HG03280 (cell line): ENCODE measurements around the gene CSNK1D.

Experiments used
- ATAC-seq: cut with Tn5 transposase; IDR thresholded peaks from one replicate; pipeline ENCODE4 v1.9.1; 2021; ENCODE audit warnings: mild to moderate bottlenecking, moderate library complexity; ENCODE audit not compliant: unreplicated experiment

The CSNK1D gene

DNA sequence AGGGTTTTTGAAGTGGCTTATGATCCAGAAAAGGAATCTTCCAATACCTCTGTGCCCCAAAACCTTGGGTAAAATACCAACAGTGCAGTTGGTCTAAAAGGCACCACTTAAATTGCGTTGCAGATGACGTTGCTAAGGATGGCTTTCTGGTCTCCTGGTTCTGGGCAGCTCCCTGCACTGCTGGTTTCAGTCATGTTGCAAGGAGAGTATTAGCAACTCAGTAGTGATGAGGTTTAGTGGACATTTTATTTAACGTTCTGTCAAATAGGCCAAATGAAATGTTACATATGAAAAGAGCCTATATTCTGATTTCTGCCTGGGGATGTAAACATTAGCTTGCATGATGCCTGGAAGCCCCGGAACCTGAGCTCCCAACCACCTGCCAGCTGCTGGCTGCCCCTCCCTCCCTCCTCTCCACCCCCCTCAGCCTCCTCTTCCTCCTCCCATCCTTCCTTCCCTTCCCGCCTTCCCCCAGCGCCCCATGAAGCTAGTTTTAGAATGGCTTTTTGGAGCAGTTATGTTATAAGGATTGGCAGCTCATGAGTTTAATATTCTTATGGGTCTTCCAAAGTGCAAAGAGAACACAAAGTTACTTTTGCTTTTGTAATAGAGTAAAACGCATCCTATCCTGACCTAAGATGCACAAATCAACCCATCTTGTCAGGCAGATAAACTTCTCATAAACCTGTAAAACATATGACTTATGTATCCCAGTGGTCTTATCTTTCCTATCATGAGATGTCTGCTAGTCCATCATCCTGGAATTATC, 23.2 kb upstream of the CSNK1D start:
- ATAC-seq: no peak

DNA sequence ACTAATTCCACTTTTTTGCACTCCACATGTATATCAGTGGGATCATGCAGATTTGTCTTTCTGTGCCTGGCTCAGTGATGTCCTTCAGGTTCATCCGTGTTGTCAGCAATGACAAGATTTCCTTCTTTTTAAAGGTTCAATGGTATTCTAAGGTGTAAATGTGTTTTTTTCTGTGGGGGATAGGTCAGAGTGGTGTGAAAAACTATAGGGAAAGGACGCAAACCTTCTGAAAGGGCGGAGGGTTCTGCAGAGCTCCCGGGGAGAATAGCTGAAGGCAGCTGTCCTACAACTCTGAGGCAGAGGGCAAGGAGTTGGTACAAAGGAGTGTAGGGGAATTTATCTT, 21.9 kb upstream of the CSNK1D start:
- no peak for ATAC-seq

DNA sequence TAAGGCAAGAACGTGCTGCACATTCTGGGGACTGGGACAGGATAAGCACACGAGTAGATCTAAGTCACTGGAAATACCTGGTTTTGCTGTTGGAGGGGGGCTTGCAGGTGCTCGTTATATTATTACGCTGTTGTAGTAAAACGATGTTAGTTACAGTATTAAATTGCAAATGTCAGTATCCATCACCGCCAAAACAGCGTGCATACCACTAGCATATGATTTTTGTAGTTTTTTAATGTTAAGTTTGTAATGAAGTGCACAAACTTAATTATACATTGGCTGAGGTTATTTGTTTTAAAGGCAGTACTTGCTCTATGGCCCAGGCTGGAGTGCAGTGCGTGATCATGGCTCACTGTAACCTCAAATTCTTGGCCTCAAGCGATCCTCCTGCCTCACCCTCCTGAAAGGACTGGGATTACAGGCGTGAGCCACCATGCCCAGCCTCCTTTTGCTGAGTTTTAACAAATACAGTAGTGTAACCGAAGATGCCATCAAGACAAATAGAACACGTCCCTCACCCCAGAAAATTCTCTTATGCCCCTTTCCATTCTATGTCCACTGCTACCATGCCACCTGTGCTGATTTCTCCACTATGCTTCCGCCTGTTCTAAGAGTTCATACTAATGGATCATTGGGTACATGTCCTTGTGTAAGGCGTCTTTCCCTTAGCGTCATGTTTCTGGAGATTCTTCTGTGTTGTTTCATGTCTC, 20.7 kb upstream of the CSNK1D start:
- ATAC-seq: no peak

DNA sequence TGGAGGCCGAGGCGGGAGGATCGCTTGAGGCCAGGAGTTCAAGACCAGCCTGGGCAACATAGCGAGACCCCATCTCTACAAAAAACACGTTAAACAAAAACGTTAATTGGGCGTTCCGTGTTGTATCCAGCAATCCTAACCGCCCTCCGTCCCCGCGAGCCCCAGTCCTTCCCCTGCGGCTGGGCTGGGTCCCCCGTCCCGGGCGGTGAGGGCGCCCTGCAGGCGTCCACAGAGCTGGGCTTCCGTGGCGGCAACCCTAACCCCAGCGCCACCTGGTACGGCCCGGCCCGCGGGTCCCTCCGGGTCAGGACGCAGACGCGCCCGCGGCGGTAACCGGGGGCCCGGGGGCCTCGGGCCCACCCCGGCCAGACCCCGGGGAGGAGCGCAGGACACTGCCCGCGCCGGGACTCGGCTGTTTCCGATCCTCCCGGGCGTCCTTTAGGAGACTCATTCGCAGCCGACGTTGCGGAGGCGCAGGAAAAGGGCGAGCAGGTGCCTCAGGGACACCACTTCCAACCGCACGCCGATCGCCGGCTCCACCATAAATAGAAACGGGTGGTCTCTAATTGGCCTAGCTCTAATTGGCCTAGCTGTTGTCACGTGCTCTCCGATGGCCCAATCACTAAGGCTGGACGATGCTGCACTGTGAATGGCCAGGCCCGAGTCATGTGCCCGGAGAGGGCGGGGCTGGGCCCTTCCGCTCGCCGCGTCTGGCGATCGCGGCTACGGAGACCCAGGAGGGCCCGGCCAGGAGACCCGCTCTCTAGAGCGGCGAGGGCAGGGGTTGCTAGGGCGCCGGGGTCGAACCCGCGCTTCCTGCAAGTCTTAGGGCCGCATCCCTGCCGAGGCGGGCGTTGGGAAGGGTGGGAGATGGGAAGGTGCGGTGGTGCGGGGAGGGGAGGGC, 19.0 kb upstream of the CSNK1D start:
- peak; percentile 98 for ATAC-seq

DNA sequence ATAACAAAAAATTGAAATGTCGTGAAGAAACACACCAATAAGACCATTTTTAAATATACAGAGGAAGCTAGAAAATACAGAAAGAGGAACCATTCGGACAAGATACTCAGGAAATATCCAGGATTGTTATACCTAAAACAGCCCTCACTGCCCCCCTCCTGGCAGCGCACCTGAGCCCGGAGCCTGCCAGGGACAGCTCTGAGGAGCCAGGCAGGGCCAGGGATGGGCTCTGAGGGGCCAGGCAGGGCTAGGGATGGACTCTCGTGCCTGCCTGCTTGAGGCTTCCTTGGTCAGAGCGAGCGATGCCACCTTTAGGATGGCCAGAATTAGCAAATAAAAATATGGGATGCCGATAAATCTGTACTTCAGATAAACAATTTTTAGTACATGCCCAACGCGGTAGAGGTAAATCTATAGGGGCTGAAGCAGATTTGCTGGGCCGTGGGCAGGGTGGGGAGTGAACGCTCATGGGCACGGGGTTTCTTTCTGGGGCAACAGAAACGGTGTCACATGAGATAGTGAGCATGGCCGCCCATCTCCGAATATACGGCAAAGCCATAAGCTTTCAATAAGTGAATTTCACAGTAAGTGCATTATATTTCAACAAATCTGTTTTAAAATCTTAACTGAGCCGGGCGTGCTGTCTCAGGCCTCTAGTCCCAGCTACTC, 18.2 kb upstream of the CSNK1D start:
- ATAC-seq: no peak

DNA sequence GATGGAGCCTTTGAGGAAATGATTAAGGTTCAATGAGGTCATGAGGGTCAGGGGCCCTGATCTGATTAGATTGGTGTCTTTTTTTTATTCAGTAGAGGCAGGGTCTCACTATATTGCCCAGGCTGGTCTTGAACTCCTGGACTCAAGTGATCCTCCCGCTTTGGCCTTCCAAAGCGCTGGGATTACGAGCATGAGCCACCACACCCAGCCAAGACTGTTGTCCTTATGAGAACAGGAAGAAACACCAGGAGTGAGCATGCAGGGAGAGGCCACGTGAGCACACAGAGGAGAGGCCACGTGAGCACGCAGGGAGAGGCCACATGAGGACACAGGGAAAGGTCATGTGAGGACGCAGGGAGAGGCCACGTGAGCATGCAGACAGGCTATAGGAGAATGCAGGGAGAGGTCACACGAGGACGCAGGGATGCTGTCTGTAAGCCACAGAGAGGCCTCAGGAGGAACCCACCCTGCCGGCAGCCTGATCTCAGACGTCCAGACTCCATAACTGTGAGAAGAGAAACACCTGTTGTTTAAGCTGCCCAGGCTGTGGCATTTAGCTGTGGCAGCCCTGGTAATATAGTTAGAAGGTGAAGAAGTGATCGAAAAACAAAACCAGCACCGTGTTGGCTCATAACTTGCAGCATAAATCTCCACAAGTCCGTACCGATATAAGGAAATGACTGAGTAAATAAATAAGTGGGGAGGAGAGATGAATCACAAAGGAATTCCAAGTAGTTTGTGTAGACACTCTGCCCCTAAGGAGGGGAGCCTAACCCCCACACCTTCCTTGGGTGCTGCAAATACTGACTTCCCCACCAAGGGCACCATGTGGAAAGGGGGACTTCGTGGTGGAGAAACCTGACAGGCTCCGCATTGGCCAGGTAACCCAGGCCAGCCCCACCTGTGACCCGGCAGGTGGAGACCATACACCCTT, 14.6 kb upstream of the CSNK1D start:
- ATAC-seq: no peak

DNA sequence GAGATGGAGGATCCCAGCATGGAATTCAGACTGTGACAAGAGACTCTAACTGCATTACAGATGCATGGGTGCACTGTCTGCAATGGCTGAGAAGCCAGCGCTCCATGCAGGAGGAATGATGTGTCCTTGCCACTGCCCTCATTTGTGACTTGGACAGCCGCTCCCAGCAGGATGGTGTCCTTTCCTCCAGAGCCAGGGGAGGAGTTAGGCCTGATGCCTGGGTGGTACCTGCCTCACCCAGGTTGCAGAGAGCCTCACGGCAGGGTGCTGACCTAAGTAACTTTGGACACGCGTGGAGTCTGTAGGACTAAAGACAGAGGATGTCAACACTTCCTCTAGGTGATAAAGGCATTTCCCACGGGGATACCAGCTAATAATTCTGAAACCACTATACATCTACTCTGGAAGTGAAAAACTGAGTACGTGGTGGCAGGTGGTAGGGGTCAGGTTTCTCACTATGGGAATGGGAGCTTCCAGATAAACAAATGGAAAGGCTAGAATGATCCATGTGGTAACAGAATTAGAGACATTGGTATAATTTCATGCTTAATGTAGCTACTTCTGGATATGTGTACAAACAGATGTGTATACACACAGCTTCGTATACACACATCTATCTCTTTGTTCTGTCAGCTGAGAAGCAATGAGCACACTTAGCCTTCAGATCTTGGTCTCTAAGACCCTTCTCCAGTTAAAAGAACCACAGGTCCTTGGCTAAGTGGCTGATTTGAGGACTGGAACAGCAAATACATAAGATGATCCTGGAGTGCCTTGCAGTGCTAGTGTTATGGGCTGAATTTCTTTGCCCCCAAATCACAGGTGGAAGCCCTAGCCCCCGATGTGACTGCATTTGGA, 13.7 kb upstream of the CSNK1D start:
- no peak for ATAC-seq

DNA sequence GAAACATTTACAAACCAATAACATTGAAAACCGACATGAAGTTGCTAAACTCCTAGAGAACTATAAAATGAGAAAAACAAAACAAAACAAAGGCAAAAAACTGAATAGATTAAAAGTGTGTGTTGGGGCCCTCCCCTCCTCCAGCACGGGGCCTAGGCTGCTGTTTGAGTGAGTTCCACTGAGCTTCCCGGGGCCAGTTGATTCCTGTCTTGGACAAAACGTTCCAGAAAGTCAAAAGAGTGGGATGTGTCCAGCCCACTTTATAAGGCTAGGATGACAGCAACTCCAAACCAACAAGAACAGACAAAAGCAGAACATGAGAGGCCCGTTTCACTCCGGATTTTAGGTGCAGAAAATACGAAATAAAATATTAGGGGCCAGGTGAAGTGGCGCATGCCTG, 11.6 kb upstream of the CSNK1D start:
- ATAC-seq: no peak

DNA sequence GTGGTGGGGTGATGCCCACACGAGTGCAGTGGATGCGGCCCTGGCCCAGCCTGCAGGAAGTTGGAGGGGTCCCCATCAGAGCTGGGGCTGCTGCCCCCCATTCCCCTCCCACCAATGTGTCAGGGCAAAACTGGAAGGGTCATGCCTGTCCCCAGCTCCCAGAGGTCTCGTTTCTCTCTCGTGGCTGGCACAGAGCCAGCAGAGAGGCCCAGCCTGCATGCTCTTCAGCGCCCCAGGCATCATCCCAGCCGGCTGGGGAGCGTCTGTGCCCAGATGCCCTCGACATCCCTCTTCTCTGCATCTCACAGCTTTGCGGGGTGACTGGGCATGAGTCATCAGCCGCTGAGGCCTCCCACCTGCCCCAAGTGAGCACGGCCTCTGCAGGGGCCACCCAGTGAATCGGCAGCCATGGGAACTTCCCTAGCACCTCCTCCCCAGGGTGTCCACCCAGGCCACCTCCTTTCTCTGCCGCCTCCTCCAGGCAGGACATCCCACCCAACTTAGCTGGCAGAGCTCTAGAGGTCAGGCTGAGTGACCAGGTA, 9.8 kb upstream of the CSNK1D start:
- no peak for ATAC-seq

DNA sequence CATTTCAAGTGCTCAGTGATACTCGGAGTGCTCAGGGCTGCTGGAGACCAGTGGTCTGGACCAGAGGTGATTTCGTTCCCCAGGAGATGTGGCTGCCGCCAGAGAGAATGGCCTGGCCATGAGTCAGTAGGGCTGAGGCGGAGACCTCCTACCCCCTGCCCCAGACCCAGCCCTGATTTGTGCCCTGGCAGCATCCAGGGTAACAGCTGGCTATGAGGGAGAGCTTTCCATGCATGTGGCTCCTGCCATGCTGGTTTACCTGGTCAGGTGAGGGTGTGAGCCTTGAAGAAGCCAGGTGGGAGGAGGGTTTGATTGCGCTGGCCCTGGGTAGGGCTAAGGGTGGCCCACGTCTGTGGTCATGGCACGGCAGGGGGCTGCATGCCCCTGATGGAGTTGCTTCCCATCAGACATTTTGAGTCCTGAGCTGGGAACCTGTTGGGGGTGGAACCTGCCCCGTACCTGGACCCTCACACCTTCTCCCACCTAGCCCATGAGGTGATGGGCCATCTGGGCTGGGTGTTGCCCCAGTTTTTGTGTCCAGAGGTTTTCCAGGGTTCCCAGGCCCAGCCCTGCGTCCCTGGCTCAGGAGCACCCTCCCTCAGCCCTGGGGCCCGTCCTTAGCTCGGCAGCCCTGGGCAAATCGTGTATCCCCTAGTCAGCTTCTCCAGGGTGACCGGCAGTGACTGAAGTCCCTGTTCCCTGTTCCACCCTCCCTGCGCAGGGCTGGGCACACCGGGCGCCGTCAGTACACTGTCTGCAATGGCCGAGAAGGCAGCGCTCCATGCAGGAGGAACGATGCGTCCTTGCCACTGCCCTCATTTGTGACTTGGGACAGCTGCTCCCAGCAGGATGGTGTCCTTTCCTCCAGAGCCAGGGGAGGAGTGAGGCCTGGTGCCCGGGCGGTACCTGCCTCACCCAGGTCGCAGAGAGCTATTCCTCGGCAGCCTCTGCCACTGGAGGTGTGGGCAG, 9.0 kb upstream of the CSNK1D start:
- no peak for ATAC-seq

DNA sequence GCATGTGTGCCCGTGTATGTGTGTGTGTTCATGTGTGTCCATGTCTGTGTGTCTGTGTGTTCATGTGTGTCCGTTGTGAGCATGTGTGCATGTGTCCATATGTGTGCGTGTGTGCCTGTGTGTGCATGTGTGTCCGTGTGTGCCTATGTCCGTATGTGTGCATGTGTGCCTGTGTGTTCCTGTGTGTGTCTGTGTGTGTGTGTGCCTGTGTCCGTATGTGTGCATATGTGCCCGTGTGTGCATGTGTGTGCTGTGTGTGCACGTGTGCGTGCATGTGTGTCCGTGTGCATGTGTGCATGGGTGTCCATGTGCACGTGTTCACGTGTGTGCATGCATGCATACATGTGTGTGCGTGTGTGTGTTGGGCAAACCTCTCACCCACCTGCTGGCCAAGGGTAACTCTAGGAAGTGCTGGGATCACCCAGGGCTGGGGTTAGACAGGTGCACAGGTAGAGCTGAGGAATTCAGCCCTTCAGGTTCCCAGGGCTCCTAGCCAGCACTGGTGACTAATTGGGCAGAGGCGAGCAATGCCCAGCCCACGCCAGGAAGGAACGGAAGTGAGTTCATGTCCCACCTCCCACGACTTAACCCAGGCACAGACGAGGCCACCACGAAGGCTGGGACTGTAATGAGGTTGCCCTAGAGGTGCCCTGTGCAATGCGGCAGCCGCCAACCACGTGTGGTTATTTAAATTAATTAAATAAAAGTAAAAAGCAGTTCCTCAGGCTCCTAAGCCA, 8.2 kb upstream of the CSNK1D start:
- ATAC-seq: no peak

DNA sequence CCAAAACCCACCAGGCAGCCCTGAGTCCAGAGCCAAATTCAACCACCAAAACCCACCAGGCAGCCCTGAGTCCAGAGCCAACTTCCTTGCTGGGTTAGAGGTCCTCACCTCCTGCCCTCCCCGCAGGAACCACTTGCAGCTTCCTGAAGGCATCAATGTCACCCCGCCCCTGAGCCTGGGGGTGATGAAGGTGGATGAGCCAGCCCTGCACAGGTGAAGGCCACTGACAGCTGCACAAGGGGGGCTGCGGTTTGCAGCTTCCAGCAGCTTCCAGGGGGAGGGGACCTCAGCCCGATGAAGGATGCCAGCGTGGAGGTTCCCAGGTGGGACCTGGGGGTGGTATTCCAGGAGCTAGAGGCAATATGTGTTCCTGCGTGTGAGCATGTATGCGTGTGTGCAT, 7.6 kb upstream of the CSNK1D start:
- ATAC-seq: no peak

DNA sequence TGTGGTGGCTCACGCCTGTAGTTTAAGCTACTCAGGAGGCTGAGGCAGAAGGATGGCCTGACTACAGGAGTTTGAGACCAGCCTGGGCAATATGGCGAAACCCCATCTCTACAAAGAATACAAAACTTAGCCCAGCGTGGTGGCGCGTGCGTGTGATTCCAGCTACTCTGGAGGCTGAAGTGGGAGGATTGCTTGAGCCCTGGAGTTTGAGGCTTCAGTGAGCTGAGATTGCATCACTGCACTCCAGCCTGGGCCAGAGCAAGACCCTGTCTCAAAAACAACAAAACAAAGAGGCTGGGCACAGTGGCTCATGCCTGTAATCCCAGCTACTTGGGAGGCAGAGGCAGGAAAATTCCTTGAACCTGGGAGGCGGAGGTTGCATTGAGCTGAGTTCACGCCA, 7.0 kb upstream of the CSNK1D start:
- ATAC-seq: no peak

DNA sequence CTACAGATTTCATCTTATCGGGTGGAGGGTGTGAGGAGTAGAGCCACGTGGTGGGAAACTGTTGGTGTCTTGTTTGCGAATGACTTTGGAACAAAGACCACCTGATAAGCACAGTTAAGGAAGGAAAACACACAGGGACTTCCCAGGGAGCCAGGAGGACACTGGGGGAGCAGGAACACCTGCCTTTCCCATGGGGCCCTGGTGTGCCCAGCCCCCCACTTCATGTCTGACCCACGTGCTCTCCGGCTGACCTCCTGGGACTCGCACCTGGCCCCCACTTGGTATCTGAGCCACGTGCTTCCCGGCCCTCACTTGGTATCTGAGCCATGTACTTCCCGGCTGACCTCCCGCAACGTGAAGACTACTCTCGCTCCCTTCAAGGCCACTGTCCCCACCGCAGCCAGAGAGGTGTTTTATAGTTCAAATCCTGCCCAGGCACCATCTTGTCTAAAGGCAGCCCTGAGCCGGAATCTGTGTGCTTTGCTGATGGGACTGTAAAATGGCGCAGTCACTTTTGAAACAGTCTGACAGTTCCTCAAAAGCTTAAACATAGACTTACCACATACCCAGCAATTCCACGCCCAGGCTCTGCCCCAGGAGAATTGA, 5.4 kb upstream of the CSNK1D start:
- ATAC-seq: no peak

DNA sequence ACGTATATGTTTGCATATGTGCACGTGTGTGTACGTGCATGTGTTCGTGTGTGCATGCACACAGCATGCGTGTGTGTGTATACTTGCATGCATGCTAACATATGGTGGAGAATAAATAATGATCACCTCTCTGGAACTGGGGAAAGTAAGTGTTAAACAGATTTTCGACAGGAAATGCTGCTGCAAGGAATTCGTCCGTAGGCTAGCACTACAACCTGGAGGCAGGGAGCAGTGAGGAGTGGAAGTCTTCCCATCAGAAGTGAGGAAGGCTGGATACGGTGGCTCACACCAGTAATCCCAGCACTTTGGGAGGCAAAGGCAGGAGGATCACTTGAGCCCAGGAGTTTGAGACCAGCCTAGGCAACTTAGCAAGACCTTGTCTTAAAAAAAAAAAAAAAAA, 4.8 kb upstream of the CSNK1D start:
- ATAC-seq: no peak

DNA sequence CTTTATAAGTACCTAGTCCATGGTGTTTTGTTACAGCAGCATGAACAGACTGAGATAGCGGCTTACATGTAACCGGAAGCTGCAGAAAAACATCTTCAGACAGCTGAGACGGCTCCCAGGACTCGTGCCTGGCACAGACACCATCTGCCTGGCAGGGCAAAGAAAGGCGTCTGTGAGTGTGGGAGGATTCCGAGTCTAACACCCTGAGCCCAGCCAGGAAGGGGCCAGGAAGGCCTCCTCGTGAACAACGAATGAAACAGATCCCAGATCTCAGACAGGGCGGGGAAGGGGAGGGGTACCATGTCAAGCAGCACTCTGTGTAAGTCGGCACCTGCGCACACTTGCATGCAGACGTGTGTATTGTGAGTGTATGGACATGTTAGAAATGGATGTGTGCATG, 4.4 kb upstream of the CSNK1D start:
- no peak for ATAC-seq

DNA sequence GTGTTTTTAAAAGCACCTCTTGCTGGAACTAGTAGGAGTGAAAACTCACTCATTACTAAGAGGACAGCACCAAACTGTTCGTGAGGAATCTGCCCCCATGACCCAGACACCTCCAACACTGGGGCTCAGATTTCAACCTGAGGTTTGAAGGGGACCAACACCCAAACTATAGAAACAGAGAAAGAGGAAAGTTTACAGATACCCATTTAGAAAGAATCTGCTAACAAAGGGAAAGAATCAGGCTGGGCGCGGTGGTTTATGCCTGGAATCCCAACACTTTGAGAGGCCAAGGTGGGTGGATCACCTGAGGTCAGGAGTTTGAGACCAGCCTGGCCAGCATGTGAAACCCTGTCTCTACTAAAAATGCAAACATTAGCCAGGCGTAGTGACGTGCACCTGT, 3.4 kb upstream of the CSNK1D start:
- ATAC-seq: no peak
